ENCODE results near the gene DPH6. TPM values are rescaled to one million over a fixed set of nuclear protein-coding genes. Genes with fewer than 3 reads are reported as not detected.

The DPH6 gene
- total and polyA plus RNA-seq, 5 experiments from 2014 or later = 11.7 to 26.9 (median 16.9) TPM

DNA sequence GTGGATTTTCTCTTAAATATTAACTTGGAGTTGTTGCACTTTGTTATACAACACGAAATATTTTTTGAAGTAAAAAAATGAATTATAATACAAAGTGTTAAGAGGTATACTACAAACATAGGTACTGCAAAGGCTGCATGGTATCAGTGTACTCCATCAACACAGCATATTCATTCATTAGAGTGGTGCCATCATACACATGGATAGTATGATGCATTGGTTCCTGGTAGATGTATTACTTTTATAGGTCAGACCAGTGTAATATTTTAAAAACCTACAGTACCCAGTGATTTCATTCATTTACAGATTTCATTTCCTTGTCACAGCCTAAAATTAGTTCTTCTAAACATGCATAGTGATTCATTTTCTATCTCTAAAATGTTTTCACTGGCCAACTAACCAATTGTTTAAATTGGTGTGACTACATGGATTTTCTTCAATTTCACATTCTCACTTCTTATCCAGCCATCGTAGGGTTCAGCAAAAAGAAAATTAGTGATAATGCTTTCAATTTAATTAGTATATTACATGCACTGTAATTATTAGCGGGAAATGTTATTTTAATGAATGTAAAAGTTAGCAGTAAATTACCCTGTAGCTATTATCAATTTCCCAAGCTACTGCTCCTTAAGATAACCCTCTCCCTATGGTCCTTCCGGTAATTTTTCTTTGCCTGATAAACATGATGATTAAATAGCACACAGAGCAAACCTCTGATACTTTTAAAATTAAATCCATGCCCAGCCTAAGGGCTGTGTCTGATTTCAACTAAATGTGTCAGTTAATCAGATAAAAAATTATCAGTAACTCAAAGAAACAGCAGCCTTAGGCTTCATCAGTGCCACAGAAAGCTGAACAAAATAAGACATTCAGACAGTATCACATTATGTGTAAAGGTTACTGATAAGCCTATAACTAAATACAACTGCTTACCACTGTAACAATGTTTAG lies 68.4 kb downstream of the DPH6 start:
- Mint-ChIP-seq H3K4me1 (peaks cover 0 to 8% (median 2%) of the 10 kb centered on the region in 4 donors), H3K4me3 (no peak overlapping the region), H3K36me3 (no peaks in the 10 kb centered on the region), H3K9me3 (no peaks in the 10 kb centered on the region), H3K27ac (no peak overlapping the region), H3K27me3 (no peaks in the 10 kb centered on the region)
- DNase-seq (no peak), ATAC-seq (no peak)
- POLR2A ChIA-PET = no interaction called here

GRCh38 chr15:35471024-35471423 lies 74.9 kb downstream of the DPH6 start:
- Mint-ChIP-seq H3K27ac (no peak overlapping the region), H3K36me3 (peaks cover 11 to 17% (median 11%) of the 10 kb centered on the region in 3 donors), H3K9me3 (no peaks in the 10 kb centered on the region), H3K4me3 (no peak overlapping the region), H3K27me3 (no peaks in the 10 kb centered on the region), H3K4me1 (peaks cover 0 to 3% (median under 1%) of the 10 kb centered on the region in 4 donors)
- ATAC-seq (no peak), DNase-seq (no peak)
- POLR2A ChIA-PET = no interaction called here

- H3K4me1 Mint-ChIP-seq = peaks cover 0 to 3% (median under 1%) of the 10 kb centered on the region in 4 donors
- H3K9me3 Mint-ChIP-seq = no peaks in the 10 kb centered on the region
- POLR2A ChIA-PET = no interaction called here
- DNase-seq (no peak), ATAC-seq (no peak)
- H3K27ac Mint-ChIP-seq = no peak overlapping the region
- H3K36me3 Mint-ChIP-seq = peaks cover 11 to 17% (median 11%) of the 10 kb centered on the region in 3 donors
- H3K27me3 Mint-ChIP-seq = no peaks in the 10 kb centered on the region
- no peak overlapping the region for H3K4me3 Mint-ChIP-seq
These were observed 75.5 kb downstream of the DPH6 start for GRCh38 chr15:35470441-35470840.

DNA sequence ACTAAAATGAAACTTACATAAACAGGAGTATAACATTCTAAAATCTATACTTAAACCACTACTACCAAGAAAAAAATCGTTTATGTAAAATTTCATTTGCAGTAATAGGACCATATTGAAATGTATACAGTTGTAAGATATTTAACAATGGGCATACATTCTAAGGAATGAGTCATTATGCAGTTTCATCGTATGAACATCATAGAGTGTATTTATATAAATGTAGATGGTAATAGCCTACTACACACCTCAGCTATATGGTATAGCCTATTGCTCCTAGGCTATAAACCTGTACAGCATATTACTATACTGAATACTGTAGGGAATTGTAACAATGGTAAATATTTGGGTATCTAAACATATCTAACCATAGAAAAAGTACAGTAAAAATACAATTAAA lies 79.5 kb downstream of the DPH6 start:
- ATAC-seq (no peak), DNase-seq (no peak)
- POLR2A ChIA-PET = interaction anchor here (1.0 kb wide), 1 partner anchor 17 kb away, joined by 3 read pairs; no protein-coding TSS in a partner anchor

DNA sequence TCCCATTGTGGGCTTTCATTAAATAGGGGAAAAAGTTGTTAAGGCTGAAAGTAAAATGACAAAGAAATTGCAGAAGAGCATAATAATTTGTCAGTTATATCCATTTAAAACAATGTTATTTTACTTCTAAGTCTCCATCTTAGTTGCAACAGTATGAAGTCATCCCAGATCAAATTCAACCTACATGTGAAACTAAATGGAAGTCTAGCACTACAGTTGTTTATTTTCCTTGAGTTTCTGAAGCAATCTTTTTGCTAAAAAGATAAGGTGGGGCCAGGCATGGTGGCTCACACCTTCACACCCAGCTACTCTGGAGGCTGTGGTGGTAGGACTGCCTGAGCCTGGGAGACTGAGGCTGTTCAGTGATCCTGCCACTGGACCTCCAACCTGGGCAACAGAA lies 80.2 kb downstream of the DPH6 start:
- H3K9me3 Mint-ChIP-seq = no peaks in the 10 kb centered on the region
- H3K27ac Mint-ChIP-seq = no peak overlapping the region
- DNase-seq (no peak), ATAC-seq (no peak)
- no peak overlapping the region for H3K4me3 Mint-ChIP-seq
- peaks cover 0 to 2% (median 0%) of the 10 kb centered on the region in 4 donors for H3K4me1 Mint-ChIP-seq
- peaks cover 11 to 15% (median 11%) of the 10 kb centered on the region in 3 donors for H3K36me3 Mint-ChIP-seq
- H3K27me3 Mint-ChIP-seq = no peaks in the 10 kb centered on the region
- POLR2A ChIA-PET = no interaction called here

More for the DNA sequence above, 79.5 kb downstream of the DPH6 start:
- Mint-ChIP-seq H3K27ac (peak overlapping the region in 1 of 10 donors; percentile 12), H3K4me3 (no peak overlapping the region), H3K36me3 (peaks cover 11 to 16% (median 11%) of the 10 kb centered on the region in 3 donors), H3K27me3 (no peaks in the 10 kb centered on the region), H3K9me3 (no peaks in the 10 kb centered on the region), H3K4me1 (peaks cover 0 to 2% (median 0%) of the 10 kb centered on the region in 4 donors)

GRCh38 chr15:35460616-35461015 lies 85.3 kb downstream of the DPH6 start:
- H3K27ac Mint-ChIP-seq = no peak overlapping the region
- H3K9me3 Mint-ChIP-seq = no peaks in the 10 kb centered on the region
- H3K4me3 Mint-ChIP-seq = no peak overlapping the region
- POLR2A ChIA-PET = no interaction called here
- ATAC-seq (no peak), DNase-seq (no peak)
- H3K4me1 Mint-ChIP-seq = no peaks in the 10 kb centered on the region
- H3K27me3 Mint-ChIP-seq = no peaks in the 10 kb centered on the region
- peaks cover 0 to 4% (median 0%) of the 10 kb centered on the region in 3 donors for H3K36me3 Mint-ChIP-seq

DNA sequence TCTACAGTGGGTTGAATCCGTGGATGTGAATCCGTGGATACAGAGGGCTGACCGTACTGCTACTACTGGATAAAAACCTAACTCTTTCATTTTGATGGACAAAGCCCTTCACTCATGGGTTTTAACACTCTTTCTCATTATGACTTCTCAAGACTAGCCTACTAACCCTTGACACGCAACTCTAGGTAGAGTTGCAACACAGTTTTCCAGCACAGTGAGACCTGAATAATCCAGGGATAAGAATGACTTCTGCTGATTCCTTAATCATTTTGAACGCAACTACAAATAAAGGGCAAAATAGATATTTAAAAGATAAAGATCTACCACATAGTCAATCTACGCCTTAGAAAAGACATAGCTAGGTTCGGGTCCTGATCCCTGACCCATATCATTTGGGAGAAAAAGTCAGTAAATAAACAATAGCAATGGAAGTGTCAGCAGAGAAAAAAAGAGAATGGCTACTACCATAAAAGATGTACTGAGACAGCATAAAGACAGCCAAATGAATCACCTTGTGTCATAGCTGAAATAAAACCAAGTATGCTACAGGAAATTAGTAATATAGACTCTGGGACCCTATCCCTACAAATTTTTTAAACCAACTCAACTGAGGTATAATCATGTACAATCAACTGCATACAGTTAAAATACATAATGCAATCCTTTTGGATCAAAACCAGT lies 87.6 kb downstream of the DPH6 start:
- POLR2A ChIA-PET = no interaction called here
- ATAC-seq = no peak
- H3K27ac Mint-ChIP-seq = no peak overlapping the region
- no peak overlapping the region for H3K4me3 Mint-ChIP-seq
- H3K36me3 Mint-ChIP-seq = peaks cover 0 to 5% (median 0%) of the 10 kb centered on the region in 3 donors
- DNase-seq = no peak
- no peaks in the 10 kb centered on the region for H3K27me3 Mint-ChIP-seq
- H3K4me1 Mint-ChIP-seq = no peaks in the 10 kb centered on the region
- no peaks in the 10 kb centered on the region for H3K9me3 Mint-ChIP-seq

- no peak for DNase-seq
- H3K4me3 Mint-ChIP-seq = no peak overlapping the region
- no peaks in the 10 kb centered on the region for H3K27me3 Mint-ChIP-seq
- no peak for ATAC-seq
- H3K4me1 Mint-ChIP-seq = no peaks in the 10 kb centered on the region
- peaks cover 0 to 15% (median 14%) of the 10 kb centered on the region in 3 donors for H3K36me3 Mint-ChIP-seq
- H3K27ac Mint-ChIP-seq = no peak overlapping the region
- POLR2A ChIA-PET = no interaction called here
- H3K9me3 Mint-ChIP-seq = no peaks in the 10 kb centered on the region
These were observed 90.8 kb downstream of the DPH6 start for GRCh38 chr15:35455201-35455600.

- DNase-seq (no peak), ATAC-seq (no peak)
- H3K9me3 Mint-ChIP-seq = no peaks in the 10 kb centered on the region
- H3K27ac Mint-ChIP-seq = no peak overlapping the region
- no peaks in the 10 kb centered on the region for H3K27me3 Mint-ChIP-seq
- POLR2A ChIA-PET = no interaction called here
- H3K4me3 Mint-ChIP-seq = no peak overlapping the region
- H3K36me3 Mint-ChIP-seq = peaks cover 0 to 52% (median 29%) of the 10 kb centered on the region in 3 donors
- no peaks in the 10 kb centered on the region for H3K4me1 Mint-ChIP-seq
These were observed 95.5 kb downstream of the DPH6 start for GRCh38 chr15:35450492-35450891.

- no peaks in the 10 kb centered on the region for H3K27me3 Mint-ChIP-seq
- no peak for DNase-seq
- H3K9me3 Mint-ChIP-seq = no peaks in the 10 kb centered on the region
- H3K4me1 Mint-ChIP-seq = no peaks in the 10 kb centered on the region
- H3K36me3 Mint-ChIP-seq = peaks cover 0 to 52% (median 27%) of the 10 kb centered on the region in 3 donors
- no peak overlapping the region for H3K27ac Mint-ChIP-seq
- no peak overlapping the region for H3K4me3 Mint-ChIP-seq
- POLR2A ChIA-PET = no interaction called here
- no peak for ATAC-seq
These were observed 97.7 kb downstream of the DPH6 start for GRCh38 chr15:35448294-35448693.

GRCh38 chr15:35445891-35446290 lies 100.1 kb downstream of the DPH6 start:
- POLR2A ChIA-PET = no interaction called here
- Mint-ChIP-seq H3K27ac (no peak overlapping the region), H3K4me3 (no peak overlapping the region), H3K9me3 (peaks cover 0 to 2% (median 0%) of the 10 kb centered on the region in 9 donors), H3K27me3 (no peaks in the 10 kb centered on the region), H3K4me1 (no peaks in the 10 kb centered on the region), H3K36me3 (peaks cover 0 to 42% (median 32%) of the 10 kb centered on the region in 3 donors)
- no peak for ATAC-seq
- no peak for DNase-seq

DNA sequence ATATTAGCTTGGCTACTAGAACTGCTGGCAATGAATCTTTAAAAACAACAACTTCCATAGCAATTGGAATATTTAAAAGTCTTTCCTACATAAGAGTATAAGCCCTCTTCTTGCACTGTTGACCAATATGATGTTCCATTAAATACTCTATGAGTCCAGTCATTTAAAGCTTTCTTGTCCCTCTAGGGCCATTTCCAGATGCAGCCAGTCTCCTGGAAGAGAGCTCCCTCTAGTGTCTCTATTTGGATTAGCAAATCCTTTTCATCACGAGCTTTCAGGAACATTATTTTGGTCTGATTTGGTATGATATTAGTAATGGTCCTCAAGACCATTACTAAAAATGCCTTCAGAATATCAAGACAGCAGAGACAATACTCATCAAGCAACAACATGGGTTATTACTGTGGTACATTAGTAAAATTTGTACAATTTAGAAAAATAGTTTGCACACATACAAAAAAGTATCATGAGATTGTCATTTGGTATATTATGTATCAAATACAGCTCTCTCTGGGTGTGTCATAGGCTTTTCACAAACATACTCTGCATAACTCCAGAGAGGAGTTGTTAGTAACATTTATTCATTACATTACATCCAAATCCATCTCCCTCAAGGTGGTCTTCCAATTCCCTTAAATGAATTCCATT lies 101.3 kb downstream of the DPH6 start:
- no peak for ATAC-seq
- Mint-ChIP-seq H3K36me3 (peaks cover 0 to 42% (median 35%) of the 10 kb centered on the region in 3 donors), H3K27me3 (no peaks in the 10 kb centered on the region), H3K9me3 (peaks cover 0 to 2% (median 0%) of the 10 kb centered on the region in 9 donors), H3K4me1 (no peaks in the 10 kb centered on the region), H3K4me3 (no peak overlapping the region), H3K27ac (no peak overlapping the region)
- peak in 3 of 10 donors; percentile 2 to 9 (median 5) for DNase-seq
- POLR2A ChIA-PET = no interaction called here

DNA sequence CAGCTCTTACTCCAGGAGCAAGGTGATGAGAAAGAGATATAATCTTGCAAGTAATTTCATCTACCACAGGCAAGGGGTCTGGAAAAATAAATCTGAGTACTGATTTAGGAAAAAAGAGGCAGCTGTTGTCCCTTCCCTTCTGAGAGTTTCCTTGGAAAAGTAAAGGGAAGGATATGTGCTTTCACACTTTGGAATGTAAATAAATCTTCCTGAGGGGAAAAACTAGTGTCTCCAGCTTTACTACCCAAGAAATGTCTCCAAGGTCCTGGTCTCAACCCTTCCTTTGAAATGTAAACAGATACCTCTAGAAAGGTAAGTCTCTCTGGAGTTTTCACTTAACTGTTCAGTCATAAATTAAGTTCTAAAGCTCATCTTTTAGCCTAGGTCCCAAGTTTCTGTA lies 102.6 kb downstream of the DPH6 start:
- H3K27ac Mint-ChIP-seq = no peak overlapping the region
- H3K4me1 Mint-ChIP-seq = no peaks in the 10 kb centered on the region
- DNase-seq (no peak), ATAC-seq (no peak)
- POLR2A ChIA-PET = no interaction called here
- H3K27me3 Mint-ChIP-seq = no peaks in the 10 kb centered on the region
- peaks cover 0 to 2% (median 0%) of the 10 kb centered on the region in 9 donors for H3K9me3 Mint-ChIP-seq
- H3K36me3 Mint-ChIP-seq = peaks cover 2 to 43% (median 40%) of the 10 kb centered on the region in 3 donors
- no peak overlapping the region for H3K4me3 Mint-ChIP-seq
